ENCODE results near the gene FMNL2. TPM values are rescaled to one million over a fixed set of nuclear protein-coding genes. Genes with fewer than 3 reads are reported as not detected.
A peak's percentile ranks its signal among the peaks of the same experiment; 100 is the strongest.

The FMNL2 gene
- total RNA-seq, 1 donor from 2014 or later = 129 TPM

GRCh38 chr2:152336119-152336853 lies 1.3 kb downstream of the FMNL2 start:
- DNase-seq (ENCODE audit: low spot score) (peak; percentile 80), ATAC-seq (peak; percentile 86)
- intact Hi-C loops (cut with DNase I) = loop anchor here (10.0 kb wide), 2 partner anchors 151 to 299 kb away; no protein-coding TSS in a partner anchor

GRCh38 chr2:152336854-152337510 lies 2.0 kb downstream of the FMNL2 start:
- ATAC-seq (peak; percentile 27), DNase-seq (ENCODE audit: low spot score) (no peak)
- intact Hi-C loops (cut with DNase I) = loop anchor here (10.0 kb wide), 2 partner anchors 152 to 298 kb away; no protein-coding TSS in a partner anchor

- intact Hi-C loops (cut with DNase I) = loop anchor here (10.0 kb wide), 2 partner anchors 153 to 297 kb away; no protein-coding TSS in a partner anchor
- ATAC-seq = no peak
These were observed 2.5 kb downstream of the FMNL2 start for GRCh38 chr2:152337511-152337903.

DNA sequence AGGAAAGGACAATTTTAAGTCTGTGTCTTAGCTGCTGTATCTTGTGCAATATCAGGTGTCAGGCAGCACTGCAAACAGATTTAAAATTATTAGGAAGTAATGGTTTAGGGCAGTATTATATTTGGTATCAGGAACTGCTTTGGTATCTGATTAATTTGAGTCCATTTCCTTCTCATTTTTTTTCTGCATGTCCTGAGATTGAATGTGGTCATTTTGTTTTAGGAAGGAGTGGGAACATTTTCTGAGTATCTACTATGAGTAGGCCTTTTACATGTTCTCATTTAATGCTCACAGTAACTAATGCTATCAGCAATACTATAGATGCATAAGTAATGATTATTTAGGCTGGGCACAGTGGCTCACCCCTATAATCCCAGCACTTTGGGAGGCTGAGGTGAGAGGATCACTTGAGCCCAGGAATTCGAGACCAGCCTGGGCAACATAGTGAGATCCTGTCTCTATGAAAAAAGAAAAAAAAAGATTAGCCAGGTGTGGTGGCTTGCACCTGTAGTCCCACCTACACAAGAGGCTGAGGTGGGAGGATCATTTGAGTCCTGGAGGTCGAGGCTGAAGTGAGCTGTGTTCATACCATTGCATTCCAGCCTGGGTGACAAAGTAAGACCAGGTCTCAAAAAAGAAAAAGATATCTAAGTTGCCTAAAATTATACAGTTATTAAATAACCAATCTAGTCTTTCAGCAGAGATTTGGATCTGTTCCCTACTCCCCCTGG lies 4.7 kb downstream of the FMNL2 start:
- ATAC-seq (no peak), DNase-seq (ENCODE audit: low spot score) (no peak)
- intact Hi-C loops (cut with DNase I) = loop anchor here (10.0 kb wide), 2 partner anchors 155 to 295 kb away; no protein-coding TSS in a partner anchor

More at GRCh38 chr2:152337511-152337903, 2.5 kb downstream of the FMNL2 start:
- DNase-seq (ENCODE audit: low spot score) = no peak

- DNase-seq (ENCODE audit: low spot score) (no peak), ATAC-seq (no peak)
- intact Hi-C loops (cut with DNase I) = no loop called here
These were observed 7.5 kb downstream of the FMNL2 start for GRCh38 chr2:152342259-152343046.

GRCh38 chr2:152343426-152343825 lies 8.5 kb downstream of the FMNL2 start:
- intact Hi-C loops (cut with DNase I) = no loop called here
- DNase-seq (ENCODE audit: low spot score) (no peak), ATAC-seq (no peak)

DNA sequence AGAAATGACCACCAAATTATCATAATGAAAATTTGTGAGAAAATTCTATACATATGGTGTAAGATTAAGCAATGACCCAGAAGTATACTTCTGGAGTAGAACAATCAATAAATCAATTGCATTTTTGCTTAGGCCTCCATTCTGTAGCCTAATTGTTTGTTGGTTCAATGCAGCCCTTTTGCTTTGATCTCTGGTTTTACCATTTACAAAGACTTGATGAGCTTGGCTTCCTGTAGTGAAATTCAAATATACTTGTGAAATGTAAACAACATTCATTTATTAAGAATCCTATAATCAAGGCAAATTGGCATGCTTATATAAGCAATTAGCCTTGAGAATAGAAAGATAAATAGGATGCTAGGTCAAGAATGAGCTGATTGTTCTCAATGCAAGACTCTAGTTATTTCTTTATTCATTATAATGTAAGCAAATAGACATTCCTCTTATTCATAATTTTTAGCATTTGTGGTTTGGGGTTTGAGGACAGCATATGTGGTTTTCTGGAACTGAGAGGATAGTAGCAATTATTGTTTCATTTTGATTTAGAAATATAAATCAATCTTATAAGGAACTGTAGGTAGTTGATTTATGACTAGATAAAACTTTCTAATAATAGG lies 9.7 kb downstream of the FMNL2 start:
- intact Hi-C loops (cut with DNase I) = no loop called here
- no peak for DNase-seq (ENCODE audit: low spot score)
- ATAC-seq = no peak

- ATAC-seq (no peak), DNase-seq (ENCODE audit: low spot score) (no peak)
- intact Hi-C loops (cut with DNase I) = no loop called here
These were observed 12.1 kb downstream of the FMNL2 start for GRCh38 chr2:152347076-152347475.

GRCh38 chr2:152348388-152348787 lies 13.4 kb downstream of the FMNL2 start:
- intact Hi-C loops (cut with DNase I) = no loop called here
- no peak for DNase-seq (ENCODE audit: low spot score)
- ATAC-seq = no peak

DNA sequence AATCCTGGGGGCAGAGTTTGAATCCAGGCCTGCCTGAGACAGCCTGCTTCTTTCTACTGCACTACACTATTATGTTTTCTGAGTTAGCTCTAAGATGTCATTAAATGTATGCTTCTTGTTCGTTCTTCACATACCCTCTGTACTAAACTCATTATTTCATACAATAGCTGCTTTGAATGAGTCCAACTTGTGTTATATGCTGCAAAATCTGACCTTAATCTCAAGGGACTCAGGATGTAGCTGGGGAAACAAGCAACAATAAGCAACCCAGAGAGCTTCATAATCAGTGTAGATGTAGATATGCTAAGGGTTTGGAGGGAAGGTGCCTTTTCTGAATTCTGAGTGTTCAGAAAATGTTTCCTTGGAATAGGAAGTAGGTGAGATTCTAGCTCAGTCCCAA lies 14.4 kb downstream of the FMNL2 start:
- ATAC-seq = no peak
- intact Hi-C loops (cut with DNase I) = no loop called here
- no peak for DNase-seq (ENCODE audit: low spot score)

GRCh38 chr2:152350155-152350679 lies 15.2 kb downstream of the FMNL2 start:
- intact Hi-C loops (cut with DNase I) = no loop called here
- no peak for ATAC-seq
- no peak for DNase-seq (ENCODE audit: low spot score)

DNA sequence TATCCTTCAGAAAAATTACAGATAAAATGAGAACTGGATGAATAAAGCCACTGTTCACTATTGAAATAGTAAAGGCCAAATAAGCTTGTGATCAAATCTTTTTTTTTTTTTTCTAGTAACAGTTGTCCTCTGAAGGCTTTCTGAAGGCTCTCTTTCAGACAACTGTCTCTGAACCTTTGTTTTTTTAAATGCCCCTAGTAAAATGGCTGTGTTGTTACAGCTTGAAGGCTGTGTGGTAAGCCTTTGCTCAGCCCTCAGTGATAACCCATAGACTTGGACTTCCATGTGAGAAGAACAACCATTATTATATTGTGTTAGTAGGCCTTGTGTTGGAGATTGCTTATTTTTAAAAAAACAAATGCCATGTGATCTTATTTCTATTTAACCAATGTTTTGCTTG lies 17.6 kb downstream of the FMNL2 start:
- ATAC-seq (peak; percentile 38), DNase-seq (ENCODE audit: low spot score) (no peak)
- intact Hi-C loops (cut with DNase I) = no loop called here

DNA sequence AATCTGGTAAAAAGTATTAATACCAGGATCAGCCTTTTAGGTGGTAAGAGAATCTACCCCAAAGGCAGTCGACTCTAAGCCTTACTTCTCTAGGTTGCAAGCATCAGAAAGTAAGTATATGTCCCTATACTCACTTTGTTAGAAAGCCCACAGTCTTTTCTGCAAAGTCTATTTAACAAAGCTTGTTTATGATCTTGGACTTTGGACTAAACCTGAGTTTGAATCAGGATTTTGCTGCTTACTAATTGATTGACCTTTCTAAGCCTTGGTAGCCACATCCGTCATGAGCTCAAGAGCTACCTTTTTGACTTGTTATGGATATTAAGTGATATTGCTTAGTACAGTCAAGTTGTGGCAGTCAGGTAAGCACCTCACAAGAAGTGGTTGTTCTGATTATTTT lies 18.4 kb downstream of the FMNL2 start:
- intact Hi-C loops (cut with DNase I) = no loop called here
- no peak for DNase-seq (ENCODE audit: low spot score)
- ATAC-seq = no peak

GRCh38 chr2:152354069-152354755 lies 19.2 kb downstream of the FMNL2 start:
- ATAC-seq = peak; percentile 67
- no peak for DNase-seq (ENCODE audit: low spot score)
- intact Hi-C loops (cut with DNase I) = no loop called here

DNA sequence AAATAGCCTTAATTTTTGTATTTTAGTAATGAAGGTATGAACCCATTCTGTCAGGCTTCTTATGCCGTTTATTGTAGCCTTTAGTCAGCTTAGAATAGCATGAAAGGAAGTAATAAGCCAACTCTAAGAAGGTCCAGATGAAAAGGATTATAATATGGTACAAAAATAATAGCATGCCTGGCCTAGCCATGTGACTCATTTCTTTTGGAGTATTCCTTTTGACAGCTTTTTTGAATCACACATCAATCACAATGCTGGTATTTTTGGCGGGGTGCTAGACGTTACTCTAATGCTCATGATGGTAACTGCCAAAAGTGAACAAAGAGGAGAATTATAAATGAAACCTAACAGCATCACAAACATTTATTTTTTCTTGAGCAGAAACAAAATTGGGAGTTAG lies 19.9 kb downstream of the FMNL2 start:
- intact Hi-C loops (cut with DNase I) = no loop called here
- ATAC-seq = peak; percentile 6
- DNase-seq (ENCODE audit: low spot score) = no peak

DNA sequence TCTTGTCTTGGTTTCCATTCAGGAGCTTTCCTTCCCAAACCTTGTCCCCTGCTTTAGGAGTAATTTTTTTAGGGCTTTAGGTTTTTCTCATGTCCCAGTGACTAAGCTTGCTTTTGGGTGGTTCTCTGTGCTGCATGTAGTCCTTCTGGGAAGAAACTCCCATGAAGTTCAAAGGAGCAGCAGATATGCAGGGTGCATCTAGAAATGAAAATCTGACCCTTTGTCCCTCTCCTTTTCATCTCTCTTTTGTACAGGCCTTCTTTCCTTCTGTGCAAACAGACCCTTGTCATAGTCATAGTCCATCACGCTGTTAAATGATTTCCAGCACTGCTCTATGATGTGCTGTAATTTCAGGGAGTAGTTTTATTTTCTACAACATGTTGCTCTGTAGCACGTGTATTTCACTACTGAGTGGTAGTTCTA lies 20.4 kb downstream of the FMNL2 start:
- intact Hi-C loops (cut with DNase I) = no loop called here
- ATAC-seq (peak; percentile 11), DNase-seq (ENCODE audit: low spot score) (no peak)

- ATAC-seq (peak; percentile 82), DNase-seq (ENCODE audit: low spot score) (no peak)
- intact Hi-C loops (cut with DNase I) = no loop called here
These were observed 24.8 kb downstream of the FMNL2 start for GRCh38 chr2:152359573-152360363.
